ENCODE data around the gene ZNF628. TPM values are rescaled to one million over a fixed set of nuclear protein-coding genes. Genes with fewer than 3 reads are reported as not detected.

ZNF628 gene
- total RNA-seq, 1 donor from 2014 or later, result 16.8 TPM

DNA sequence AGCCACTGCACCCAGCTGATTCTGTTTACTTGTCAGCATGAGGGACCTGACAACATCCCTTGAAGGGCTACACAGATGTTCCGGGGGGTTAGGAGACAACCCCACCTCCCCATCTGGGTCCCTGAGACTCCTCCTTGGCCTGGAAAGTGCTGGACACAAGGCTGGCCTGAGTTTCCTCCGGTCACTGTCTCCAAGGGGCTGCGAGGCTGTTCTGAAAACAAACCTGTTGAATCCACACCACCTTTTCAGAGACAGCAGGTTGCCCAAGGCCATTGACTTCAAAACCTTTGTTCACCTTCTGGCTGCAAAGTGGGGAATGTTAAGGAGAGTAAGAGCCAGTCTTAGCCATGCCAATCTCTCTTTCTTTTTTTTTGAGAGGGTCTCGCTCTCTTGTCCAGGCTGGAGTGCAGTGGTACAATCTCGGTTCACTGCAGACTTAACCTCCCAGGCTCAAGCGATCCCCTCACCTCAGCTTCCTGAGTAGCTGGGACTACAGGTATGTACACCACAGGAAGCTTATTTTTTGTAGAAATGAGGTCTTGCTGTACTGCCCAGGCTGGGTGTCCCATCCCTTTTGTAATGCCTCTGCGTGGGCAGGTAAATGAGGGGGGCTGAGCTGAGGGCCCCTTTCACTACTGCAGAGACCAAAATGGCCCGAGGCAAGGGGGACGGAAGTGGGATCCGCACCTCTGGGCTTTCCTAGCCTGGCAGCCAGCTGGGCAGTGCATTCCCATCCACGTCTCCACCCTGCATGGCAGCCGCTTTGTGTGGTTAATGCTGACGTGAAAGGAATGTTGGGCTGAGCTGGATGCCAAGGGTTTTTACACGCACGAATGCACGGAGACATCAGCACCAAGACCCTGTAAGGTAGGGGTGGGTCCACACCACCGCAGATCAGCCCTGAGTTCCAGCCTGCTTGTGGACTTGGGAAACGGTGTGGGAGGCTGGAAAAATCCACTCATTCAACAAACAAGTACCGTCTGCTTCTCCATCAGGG lies 1.9 kb upstream of the ZNF628 start:
- H3K27ac Mint-ChIP-seq, result no peak overlapping the region
- no peak for DNase-seq (ENCODE audit: low spot score, unreplicated experiment)

DNA sequence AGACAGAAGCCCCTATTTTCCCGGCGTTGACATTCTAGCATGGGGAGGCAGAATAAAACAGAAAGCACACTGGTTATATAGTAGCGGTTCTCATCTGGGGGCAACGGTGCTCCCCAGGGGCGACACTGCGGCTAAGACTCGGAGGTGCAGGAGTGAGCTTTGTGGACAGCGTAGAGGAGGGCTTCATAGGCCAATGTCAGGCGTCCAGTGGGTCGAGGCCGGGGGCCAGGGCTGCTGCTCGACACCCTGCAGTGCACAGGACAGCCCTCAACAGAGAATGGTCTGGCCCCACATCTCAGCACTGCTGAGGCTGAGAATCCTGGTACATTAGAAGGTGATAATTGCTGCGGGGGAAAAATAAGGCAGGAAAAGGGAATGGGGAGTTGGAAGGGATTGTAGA lies 1.5 kb downstream of the ZNF628 start:
- Mint-ChIP-seq H3K9me3 (ENCODE audit: low read depth) (no peaks in the 10 kb centered on the region), H3K27me3 (no peaks in the 10 kb centered on the region), H3K4me1 (ENCODE audit: low read depth) (peaks cover 12% of the 10 kb centered on the region), H3K36me3 (ENCODE audit: insufficient read depth) (peaks cover 6% of the 10 kb centered on the region), H3K4me3 (ENCODE audit: low read depth) (peak overlapping the region; percentile 90), H3K27ac (peak overlapping the region; percentile 65)
- DNase-seq (ENCODE audit: low spot score, unreplicated experiment), result no peak
- TF ChIP-seq CTCF (IDR thresholded peaks at IDR 0.05; ENCODE audit: unreplicated experiment), result no peak

More for the DNA sequence above, 1.9 kb upstream of the ZNF628 start:
- Mint-ChIP-seq H3K4me3 (ENCODE audit: low read depth) (peak overlapping the region; percentile 38), H3K27me3 (no peaks in the 10 kb centered on the region), H3K9me3 (ENCODE audit: low read depth) (no peaks in the 10 kb centered on the region), H3K4me1 (ENCODE audit: low read depth) (peaks cover 12% of the 10 kb centered on the region), H3K36me3 (ENCODE audit: insufficient read depth) (peaks cover 5% of the 10 kb centered on the region)
- TF ChIP-seq CTCF (IDR thresholded peaks at IDR 0.05; ENCODE audit: unreplicated experiment), result no peak

- Mint-ChIP-seq H3K4me1 (ENCODE audit: low read depth) (peaks cover 12% of the 10 kb centered on the region), H3K27me3 (no peaks in the 10 kb centered on the region), H3K4me3 (ENCODE audit: low read depth) (peak overlapping the region; percentile 90), H3K27ac (peak overlapping the region; percentile 65), H3K9me3 (ENCODE audit: low read depth) (no peaks in the 10 kb centered on the region), H3K36me3 (ENCODE audit: insufficient read depth) (peaks cover 6% of the 10 kb centered on the region)
- DNase-seq (ENCODE audit: low spot score, unreplicated experiment), result no peak
- TF ChIP-seq CTCF (IDR thresholded peaks at IDR 0.05; ENCODE audit: unreplicated experiment), result no peak
These were observed 1.9 kb downstream of the ZNF628 start for GRCh38 chr19:55478364-55478763.

GRCh38 chr19:55479045-55479444 lies 2.6 kb downstream of the ZNF628 start:
- no peak for TF ChIP-seq CTCF (IDR thresholded peaks at IDR 0.05; ENCODE audit: unreplicated experiment)
- no peak for DNase-seq (ENCODE audit: low spot score, unreplicated experiment)
- H3K9me3 Mint-ChIP-seq (ENCODE audit: low read depth), result no peaks in the 10 kb centered on the region
- H3K27me3 Mint-ChIP-seq, result no peaks in the 10 kb centered on the region
- peak overlapping the region; percentile 59 for H3K27ac Mint-ChIP-seq
- H3K4me3 Mint-ChIP-seq (ENCODE audit: low read depth), result peak overlapping the region; percentile 42
- H3K4me1 Mint-ChIP-seq (ENCODE audit: low read depth), result peaks cover 12% of the 10 kb centered on the region
- H3K36me3 Mint-ChIP-seq (ENCODE audit: insufficient read depth), result peaks cover 6% of the 10 kb centered on the region

DNA sequence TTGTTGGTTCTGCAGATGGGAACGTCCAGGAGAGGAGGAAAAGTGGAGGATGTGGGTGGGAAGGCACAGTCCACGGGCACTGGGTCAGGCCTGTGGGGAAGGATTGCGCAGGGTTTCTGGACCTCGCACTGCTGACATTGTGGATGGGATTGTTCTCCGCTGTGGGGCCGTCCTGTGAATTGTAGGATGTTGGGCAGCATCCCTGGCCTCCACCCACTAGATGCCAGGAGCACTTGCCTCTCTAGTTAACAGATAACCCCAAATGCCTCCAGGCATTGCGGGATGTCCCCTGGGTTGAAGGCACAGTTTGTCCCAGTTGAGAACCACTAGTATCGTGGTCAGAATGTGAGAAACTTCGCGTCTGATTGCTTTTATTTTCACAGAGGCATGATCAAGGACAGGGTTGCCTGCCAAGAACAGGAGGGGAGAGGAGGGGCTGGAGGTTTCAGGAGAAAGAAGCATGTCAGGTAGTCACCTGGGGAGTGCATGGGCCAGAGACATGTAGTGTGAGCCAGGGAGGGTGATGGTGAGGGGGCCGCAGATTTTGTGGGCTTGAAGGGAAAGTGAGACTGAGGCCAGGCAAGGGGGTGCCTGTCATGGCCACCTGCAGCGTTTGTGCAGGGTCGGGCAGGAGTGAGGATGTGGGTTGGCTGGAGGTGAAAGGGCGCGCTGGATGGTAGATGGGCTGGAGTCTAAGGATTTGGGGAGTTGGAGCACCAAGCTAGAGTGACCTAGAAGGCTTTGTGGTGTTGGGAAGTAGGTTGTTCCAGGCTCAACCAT lies 3.2 kb downstream of the ZNF628 start:
- Mint-ChIP-seq H3K4me1 (ENCODE audit: low read depth) (peaks cover 12% of the 10 kb centered on the region), H3K4me3 (ENCODE audit: low read depth) (peak overlapping the region; percentile 42), H3K27ac (peak overlapping the region; percentile 59)

More for the DNA sequence above, 3.2 kb downstream of the ZNF628 start:
- TF ChIP-seq CTCF (IDR thresholded peaks at IDR 0.05; ENCODE audit: unreplicated experiment), result no peak
- Mint-ChIP-seq H3K27me3 (no peaks in the 10 kb centered on the region), H3K9me3 (ENCODE audit: low read depth) (no peaks in the 10 kb centered on the region), H3K36me3 (ENCODE audit: insufficient read depth) (peaks cover 6% of the 10 kb centered on the region)
- DNase-seq (ENCODE audit: low spot score, unreplicated experiment), result no peak

All from progenitor cell of endocrine pancreas (in vitro differentiated cells).